ENCODE results near the gene RPS19.
"Not testable (repeated sequence)": the region's sequence is repeated elsewhere in the genome, so short reads cannot be mapped to it uniquely, and the experiment has no call there.

RPS19 gene

GRCh38 chr19:41869374-41869955 lies 9.4 kb downstream of the RPS19 start:
- Histone ChIP-seq H3K27me3 (ENCODE audit: control insufficient read depth in 1 of 2, insufficient read depth in 2 of 2, low read length in 2 of 2) (no peaks in the 10 kb centered on the region), H3K27ac (ENCODE audit: low read length) (no peak overlapping the region), H3K36me3 (ENCODE audit: control insufficient read depth in 2 of 2, insufficient read depth in 2 of 2, low read length in 2 of 2) (peaks cover 33 to 39% of the 10 kb centered on the region in 2 donors), H3K9me3 (ENCODE audit: control insufficient read depth in 2 of 2, low read length in 2 of 2) (no peaks in the 10 kb centered on the region), H3K4me1 (ENCODE audit: control insufficient read depth, insufficient read depth, low read length) (peaks cover 4% of the 10 kb centered on the region), H3K4me3 (ENCODE audit: low read length in 2 of 2) (no peak overlapping the region), H3K9ac (ENCODE audit: low read length in 2 of 2) (no peak overlapping the region)

DNA sequence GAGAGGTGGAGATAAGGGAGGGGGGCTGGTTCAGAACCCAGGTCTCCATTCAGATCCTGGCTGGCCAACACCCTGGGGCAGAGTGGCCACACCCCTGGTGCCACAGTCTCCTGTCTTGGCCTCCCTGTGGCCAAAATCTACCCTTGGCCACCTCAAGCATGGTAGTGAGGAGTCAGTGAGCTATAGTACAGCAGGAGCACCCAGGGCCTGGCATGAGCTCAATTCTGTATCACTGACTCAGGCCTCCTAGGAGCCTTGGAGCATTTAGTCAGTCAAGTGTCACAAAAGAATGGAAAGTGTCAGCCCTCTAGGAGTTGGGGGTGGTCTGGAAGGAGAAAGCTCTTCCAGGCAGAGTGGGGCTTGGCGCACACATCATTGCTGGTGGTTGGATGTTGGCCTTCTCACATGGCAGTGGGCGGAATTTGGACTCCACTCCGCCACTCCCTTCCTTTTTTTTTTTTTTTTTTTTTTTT lies 10.4 kb downstream of the RPS19 start:
- Histone ChIP-seq H3K27ac (ENCODE audit: low read length) (no peak overlapping the region), H3K9ac (ENCODE audit: low read length in 2 of 2) (no peak overlapping the region), H3K9me3 (ENCODE audit: control insufficient read depth in 2 of 2, low read length in 2 of 2) (no peaks in the 10 kb centered on the region), H3K36me3 (ENCODE audit: control insufficient read depth in 2 of 2, insufficient read depth in 2 of 2, low read length in 2 of 2) (peaks cover 27 to 32% of the 10 kb centered on the region in 2 donors), H3K4me1 (ENCODE audit: control insufficient read depth, insufficient read depth, low read length) (peaks cover 4% of the 10 kb centered on the region), H3K4me3 (ENCODE audit: low read length in 2 of 2) (no peak overlapping the region), H3K27me3 (ENCODE audit: control insufficient read depth in 1 of 2, insufficient read depth in 2 of 2, low read length in 2 of 2) (no peaks in the 10 kb centered on the region)

- Histone ChIP-seq H3K4me3 (ENCODE audit: low read length in 2 of 2) (no peak overlapping the region), H3K36me3 (ENCODE audit: control insufficient read depth in 2 of 2, insufficient read depth in 2 of 2, low read length in 2 of 2) (peaks cover 27% of the 10 kb centered on the region in 2 donors), H3K4me1 (ENCODE audit: control insufficient read depth, insufficient read depth, low read length) (peaks cover 4% of the 10 kb centered on the region), H3K27ac (ENCODE audit: low read length) (no peak overlapping the region), H3K27me3 (ENCODE audit: control insufficient read depth in 1 of 2, insufficient read depth in 2 of 2, low read length in 2 of 2) (no peaks in the 10 kb centered on the region), H3K9ac (ENCODE audit: low read length in 2 of 2) (no peak overlapping the region), H3K9me3 (ENCODE audit: control insufficient read depth in 2 of 2, low read length in 2 of 2) (no peaks in the 10 kb centered on the region)
Measured at GRCh38 chr19:41871573-41872383, 11.7 kb downstream of the RPS19 start.

GRCh38 chr19:41872384-41872774 lies 12.3 kb downstream of the RPS19 start:
- Histone ChIP-seq H3K36me3 (ENCODE audit: control insufficient read depth in 2 of 2, insufficient read depth in 2 of 2, low read length in 2 of 2) (peaks cover 27% of the 10 kb centered on the region in 2 donors), H3K9me3 (ENCODE audit: control insufficient read depth in 2 of 2, low read length in 2 of 2) (no peaks in the 10 kb centered on the region), H3K9ac (ENCODE audit: low read length in 2 of 2) (no peak overlapping the region), H3K4me3 (ENCODE audit: low read length in 2 of 2) (no peak overlapping the region), H3K27ac (ENCODE audit: low read length) (no peak overlapping the region), H3K27me3 (ENCODE audit: control insufficient read depth in 1 of 2, insufficient read depth in 2 of 2, low read length in 2 of 2) (no peaks in the 10 kb centered on the region), H3K4me1 (ENCODE audit: control insufficient read depth, insufficient read depth, low read length) (peaks cover 4% of the 10 kb centered on the region)

DNA sequence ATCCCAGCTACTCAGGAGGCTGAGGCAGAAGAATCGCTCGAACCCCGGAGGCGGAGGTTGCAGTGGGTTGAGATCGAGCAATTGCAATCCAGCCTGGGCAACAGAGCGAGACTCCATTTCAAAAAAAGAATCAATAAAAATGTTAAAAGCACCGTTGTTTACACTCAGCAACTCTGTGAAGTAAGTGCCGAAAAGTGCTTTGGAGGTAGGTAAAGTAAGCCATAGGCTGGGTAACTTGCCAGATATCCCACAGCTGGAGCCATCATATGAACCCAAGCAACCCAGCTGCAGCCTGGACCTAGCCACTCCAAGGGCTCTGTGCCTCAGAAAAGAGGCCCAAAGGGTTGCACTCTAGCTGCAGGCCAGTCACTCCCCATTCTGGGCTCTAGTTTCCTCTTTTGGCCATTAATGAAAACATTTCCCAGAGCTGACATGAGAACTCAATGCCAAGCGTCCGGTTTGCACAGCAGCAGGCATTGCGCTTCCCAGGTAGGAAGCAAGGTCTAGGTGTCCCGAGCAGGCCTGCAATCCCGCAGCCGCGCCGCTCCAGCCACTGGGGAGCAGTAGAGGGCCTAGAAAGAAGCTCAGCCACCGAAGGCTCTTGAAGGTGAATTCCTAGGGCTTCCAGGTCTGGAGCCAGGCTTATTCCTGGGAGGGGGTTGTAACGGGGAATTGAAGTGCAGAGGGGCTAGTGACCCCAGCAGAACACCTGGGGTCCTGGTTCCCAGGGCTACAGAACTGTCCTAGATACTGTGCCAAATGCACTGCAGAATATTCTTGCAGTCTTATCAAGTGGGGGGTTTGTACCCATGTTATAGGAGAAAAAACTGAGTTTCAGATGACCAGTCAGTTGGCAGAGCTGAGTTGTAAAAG lies 13.0 kb downstream of the RPS19 start:
- H3K27me3 ChIP-seq (ENCODE audit: control insufficient read depth in 1 of 2, insufficient read depth in 2 of 2, low read length in 2 of 2) = no peaks in the 10 kb centered on the region
- H3K9me3 ChIP-seq (ENCODE audit: control insufficient read depth in 2 of 2, low read length in 2 of 2) = no peaks in the 10 kb centered on the region
- H3K27ac ChIP-seq (ENCODE audit: low read length) = no peak overlapping the region
- no peak overlapping the region for H3K9ac ChIP-seq (ENCODE audit: low read length in 2 of 2)
- H3K36me3 ChIP-seq (ENCODE audit: control insufficient read depth in 2 of 2, insufficient read depth in 2 of 2, low read length in 2 of 2) = peaks cover 25 to 26% of the 10 kb centered on the region in 2 donors
- no peaks in the 10 kb centered on the region for H3K4me1 ChIP-seq (ENCODE audit: control insufficient read depth, insufficient read depth, low read length)
- no peak overlapping the region for H3K4me3 ChIP-seq (ENCODE audit: low read length in 2 of 2)

- H3K27ac ChIP-seq (ENCODE audit: low read length); H3K27me3 ChIP-seq (ENCODE audit: control insufficient read depth in 1 of 2, insufficient read depth in 2 of 2, low read length in 2 of 2); H3K4me3 ChIP-seq (ENCODE audit: low read length in 2 of 2); H3K9me3 ChIP-seq (ENCODE audit: control insufficient read depth in 2 of 2, low read length in 2 of 2); H3K4me1 ChIP-seq (ENCODE audit: control insufficient read depth, insufficient read depth, low read length); H3K9ac ChIP-seq (ENCODE audit: low read length in 2 of 2); H3K36me3 ChIP-seq (ENCODE audit: control insufficient read depth in 2 of 2, insufficient read depth in 2 of 2, low read length in 2 of 2): not testable (repeated sequence)
Measured at GRCh38 chr19:41875973-41876372, 15.9 kb downstream of the RPS19 start.

- H3K27me3 ChIP-seq (ENCODE audit: control insufficient read depth in 1 of 2, insufficient read depth in 2 of 2, low read length in 2 of 2) = no peaks in the 10 kb centered on the region
- no peaks in the 10 kb centered on the region for H3K4me1 ChIP-seq (ENCODE audit: control insufficient read depth, insufficient read depth, low read length)
- no peak within 1 kb of the TSS for H3K27ac ChIP-seq (ENCODE audit: low read length)
- no peaks in the 10 kb centered on the region for H3K36me3 ChIP-seq (ENCODE audit: control insufficient read depth in 2 of 2, insufficient read depth in 2 of 2, low read length in 2 of 2)
- H3K9ac ChIP-seq (ENCODE audit: low read length in 2 of 2) = no peak within 1 kb of the TSS
- no peaks in the 10 kb centered on the region for H3K9me3 ChIP-seq (ENCODE audit: control insufficient read depth in 2 of 2, low read length in 2 of 2)
- H3K4me3 ChIP-seq (ENCODE audit: low read length in 2 of 2) = no peak within 1 kb of the TSS
Measured at GRCh38 chr19:41876847-41877832, 17.1 kb downstream of the RPS19 start, which contains the start of gene CD79A. Gene CD79A, plus strand, starts transcription at chr19:41877279. Its CDS starts 26 bp downstream, at chr19:41877305.

DNA sequence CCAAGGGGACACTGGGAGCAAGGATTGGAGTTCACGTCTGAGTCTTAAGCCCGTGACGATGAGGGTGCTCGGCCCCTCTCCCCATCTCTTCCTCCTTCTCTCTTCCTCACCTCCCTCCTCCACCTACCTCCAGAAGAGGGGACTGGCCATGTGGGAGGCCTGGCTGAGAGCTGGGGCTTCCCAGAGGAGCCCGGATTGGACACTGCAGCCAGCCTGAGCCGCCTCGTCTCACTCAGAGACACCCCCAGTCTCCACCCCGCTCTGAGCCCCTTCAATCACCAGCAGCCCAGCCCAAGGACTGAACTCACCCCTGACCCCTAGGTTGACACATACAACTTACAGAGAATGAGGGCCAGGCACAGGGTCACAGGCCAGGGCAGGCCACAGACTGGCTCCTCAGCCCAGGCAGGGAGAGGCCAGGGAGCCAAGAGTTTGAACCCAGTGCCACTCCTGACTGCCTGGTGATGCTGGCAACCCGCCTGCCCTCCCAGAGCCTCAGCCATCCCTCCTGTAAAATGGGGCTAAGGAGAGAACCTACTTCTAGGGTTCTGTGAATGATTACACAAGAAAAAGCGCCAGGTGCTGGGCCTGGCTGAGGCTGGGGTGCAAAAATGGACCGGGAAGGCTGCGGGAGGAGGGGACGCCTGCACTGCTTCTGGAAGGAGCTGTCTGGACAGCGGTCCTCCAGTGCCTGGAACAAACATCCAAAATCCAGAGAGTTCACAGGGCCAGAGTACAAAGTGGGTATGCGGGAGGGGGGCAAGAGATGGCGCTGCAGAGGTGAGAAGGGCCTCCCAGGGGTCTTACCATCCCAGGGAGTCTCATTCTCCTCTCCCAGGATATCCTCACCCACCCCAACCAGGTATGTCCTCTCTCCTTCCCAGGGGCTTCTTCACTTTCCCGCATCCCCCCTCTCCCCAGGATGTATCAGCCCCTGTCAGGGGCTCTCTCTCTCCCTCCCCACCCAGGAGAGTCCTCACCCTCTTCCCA lies 18.2 kb downstream of the RPS19 start:
- H3K27ac ChIP-seq (ENCODE audit: low read length) = no peak overlapping the region
- H3K36me3 ChIP-seq (ENCODE audit: control insufficient read depth in 2 of 2, insufficient read depth in 2 of 2, low read length in 2 of 2) = no peaks in the 10 kb centered on the region
- no peak overlapping the region for H3K9ac ChIP-seq (ENCODE audit: low read length in 2 of 2)
- H3K4me3 ChIP-seq (ENCODE audit: low read length in 2 of 2) = no peak overlapping the region
- H3K27me3 ChIP-seq (ENCODE audit: control insufficient read depth in 1 of 2, insufficient read depth in 2 of 2, low read length in 2 of 2) = no peaks in the 10 kb centered on the region
- H3K4me1 ChIP-seq (ENCODE audit: control insufficient read depth, insufficient read depth, low read length) = peaks cover 5% of the 10 kb centered on the region
- no peaks in the 10 kb centered on the region for H3K9me3 ChIP-seq (ENCODE audit: control insufficient read depth in 2 of 2, low read length in 2 of 2)

DNA sequence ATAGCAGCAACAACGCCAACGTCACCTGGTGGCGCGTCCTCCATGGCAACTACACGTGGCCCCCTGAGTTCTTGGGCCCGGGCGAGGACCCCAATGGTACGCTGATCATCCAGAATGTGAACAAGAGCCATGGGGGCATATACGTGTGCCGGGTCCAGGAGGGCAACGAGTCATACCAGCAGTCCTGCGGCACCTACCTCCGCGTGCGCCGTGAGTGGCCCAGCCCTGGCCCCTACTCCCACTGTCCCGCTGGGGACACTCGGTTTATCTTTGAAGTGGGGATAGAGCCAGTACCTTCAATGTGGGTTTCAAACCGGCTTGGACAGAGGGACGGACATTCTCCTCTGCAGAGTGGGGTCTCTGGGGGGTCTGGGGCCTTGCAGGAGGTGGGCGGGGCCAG lies 19.0 kb downstream of the RPS19 start:
- Histone ChIP-seq H3K4me1 (ENCODE audit: control insufficient read depth, insufficient read depth, low read length) (peaks cover 10% of the 10 kb centered on the region), H3K9me3 (ENCODE audit: control insufficient read depth in 2 of 2, low read length in 2 of 2) (no peaks in the 10 kb centered on the region), H3K36me3 (ENCODE audit: control insufficient read depth in 2 of 2, insufficient read depth in 2 of 2, low read length in 2 of 2) (no peaks in the 10 kb centered on the region), H3K27me3 (ENCODE audit: control insufficient read depth in 1 of 2, insufficient read depth in 2 of 2, low read length in 2 of 2) (no peaks in the 10 kb centered on the region), H3K27ac (ENCODE audit: low read length) (no peak overlapping the region), H3K9ac (ENCODE audit: low read length in 2 of 2) (no peak overlapping the region), H3K4me3 (ENCODE audit: low read length in 2 of 2) (no peak overlapping the region)

All from stomach smooth muscle (tissue), 2 donors.